Calu3 (cell line): ENCODE data around the gene FOXE1. TPM values are rescaled to one million over a fixed set of nuclear protein-coding genes. Genes with fewer than 3 reads are reported as not detected.

Experiments
- BruUV-seq: library from RNA; stranded (reverse); fragments of 400-500 nt; replicated peaks from 2 replicates; lab custom pipeline; 2021; lab: Mats Ljungman, UMichigan
- CTCF ChIA-PET: fragments of 300-600 bp; sonication (Branson Sonifier 250); formaldehyde crosslinking; loops from one replicate; lab custom pipeline; 2022; ENCODE audit warnings: antibody characterized with exemption; lab: Charles Lee
- DNase-seq: peaks from one replicate; pipeline ENCODE4 v3.0.0; 2022
- H3K27ac Mint-ChIP-seq: one replicate; pipeline ENCODE4 v1.8.0; 2022; ENCODE audit warnings: mixed read lengths; ENCODE audit not compliant: unreplicated experiment
- H3K27me3 Mint-ChIP-seq: one replicate; pipeline ENCODE4 v1.8.0; 2022; ENCODE audit warnings: mixed read lengths; ENCODE audit not compliant: unreplicated experiment
- H3K36me3 Mint-ChIP-seq: one replicate; pipeline ENCODE4 v1.8.0; 2022; ENCODE audit warnings: mild to moderate bottlenecking, moderate library complexity, mixed read lengths; ENCODE audit not compliant: insufficient read depth, unreplicated experiment
- H3K4me1 Mint-ChIP-seq: one replicate; pipeline ENCODE4 v1.8.0; 2022; ENCODE audit warnings: mild to moderate bottlenecking, low read depth, mixed read lengths; ENCODE audit not compliant: unreplicated experiment
- H3K4me3 Mint-ChIP-seq: one replicate; pipeline ENCODE4 v1.8.0; 2022; ENCODE audit warnings: mild to moderate bottlenecking, low read depth, moderate library complexity, mixed read lengths; ENCODE audit not compliant: unreplicated experiment
- H3K9me3 Mint-ChIP-seq: one replicate; pipeline ENCODE4 v1.8.0; 2022; ENCODE audit warnings: low read depth, mixed read lengths; ENCODE audit not compliant: unreplicated experiment
- CTCF ChIP-seq: fragments of 200-600 bp; IDR thresholded peaks from one replicate; pipeline ENCODE4 v1.8.0; 2022; ENCODE audit warnings: antibody characterized with exemption; ENCODE audit not compliant: unreplicated experiment
- intact Hi-C: fragments of 100-400 bp; cut with micrococcal nuclease; formaldehyde crosslinking; loops from one replicate; pipeline ENCODE4 v1.10.0; 2022; ENCODE audit not compliant: unreplicated experiment
- total RNA-seq: library from RNA; stranded (reverse); gene quantifications from 2 replicates; pipeline ENCODE4 v1.2.3, GENCODE V29; 2022

FOXE1 gene
- total RNA-seq, 1 experiment from 2014 or later: 9.1 TPM

- no TSS peak for BruUV-seq
- no peaks in the 10 kb centered on the region for H3K36me3 Mint-ChIP-seq
- intact Hi-C loops: no loop called here
- no peak overlapping the region for H3K4me3 Mint-ChIP-seq
- H3K9me3 Mint-ChIP-seq: no peaks in the 10 kb centered on the region
- no peaks in the 10 kb centered on the region for H3K4me1 Mint-ChIP-seq
- CTCF ChIA-PET: interaction anchor here (0.7 kb wide), 1 partner anchor 118 kb away, joined by 3 read pairs; no protein-coding TSS in a partner anchor
- H3K27ac Mint-ChIP-seq: no peak overlapping the region
- DNase-seq: no peak
- no peak for TF ChIP-seq CTCF
- H3K27me3 Mint-ChIP-seq: no peaks in the 10 kb centered on the region
Measured at GRCh38 chr9:97845130-97845529, 7.9 kb upstream of the FOXE1 start.

GRCh38 chr9:97845763-97846162 lies 7.3 kb upstream of the FOXE1 start:
- DNase-seq: no peak
- no peaks in the 10 kb centered on the region for H3K27me3 Mint-ChIP-seq
- no peak overlapping the region for H3K4me3 Mint-ChIP-seq
- H3K36me3 Mint-ChIP-seq: no peaks in the 10 kb centered on the region
- no peaks in the 10 kb centered on the region for H3K4me1 Mint-ChIP-seq
- no peak overlapping the region for H3K27ac Mint-ChIP-seq
- no peak for TF ChIP-seq CTCF
- intact Hi-C loops: no loop called here
- H3K9me3 Mint-ChIP-seq: no peaks in the 10 kb centered on the region
- CTCF ChIA-PET: interaction anchor here (0.7 kb wide), 1 partner anchor 119 kb away, joined by 3 read pairs; no protein-coding TSS in a partner anchor
- no TSS peak for BruUV-seq

GRCh38 chr9:97846347-97846746 lies 6.7 kb upstream of the FOXE1 start:
- Mint-ChIP-seq H3K36me3 (no peaks in the 10 kb centered on the region), H3K4me1 (no peaks in the 10 kb centered on the region), H3K4me3 (no peak overlapping the region), H3K9me3 (no peaks in the 10 kb centered on the region), H3K27me3 (no peaks in the 10 kb centered on the region), H3K27ac (no peak overlapping the region)
- BruUV-seq: no TSS peak
- no peak for DNase-seq
- no peak for TF ChIP-seq CTCF
- CTCF ChIA-PET: no interaction called here
- intact Hi-C loops: no loop called here

GRCh38 chr9:97847474-97848214 lies 5.4 kb upstream of the FOXE1 start:
- Mint-ChIP-seq H3K27me3 (no peaks in the 10 kb centered on the region), H3K9me3 (no peaks in the 10 kb centered on the region), H3K36me3 (peaks cover 8% of the 10 kb centered on the region), H3K4me1 (no peaks in the 10 kb centered on the region), H3K4me3 (no peak overlapping the region), H3K27ac (no peak overlapping the region)
- TF ChIP-seq CTCF: no peak
- no peak for DNase-seq
- intact Hi-C loops: no loop called here
- BruUV-seq: no TSS peak
- CTCF ChIA-PET: interaction anchor here (0.8 kb wide), 1 partner anchor 92 kb away, joined by 3 read pairs; no protein-coding TSS in a partner anchor
